ENCODE results near the gene KLHL29.

The KLHL29 gene

GRCh38 chr2:23583467-23583866, 198.5 kb downstream of the KLHL29 start:
- FAIRE-seq: no peak

- FAIRE-seq: no peak
Observed at GRCh38 chr2:23584054-23584745, 199.2 kb downstream of the KLHL29 start.

GRCh38 chr2:23585273-23586170, 200.5 kb downstream of the KLHL29 start:
- no peak for FAIRE-seq

GRCh38 chr2:23586741-23587306, 201.8 kb downstream of the KLHL29 start:
- FAIRE-seq: no peak

- no peak for FAIRE-seq
Observed at GRCh38 chr2:23587341-23587880, 202.4 kb downstream of the KLHL29 start.

- FAIRE-seq: no peak
Observed at GRCh38 chr2:23588106-23588505, 203.1 kb downstream of the KLHL29 start.

- no peak for FAIRE-seq
Observed at GRCh38 chr2:23588508-23589201, 203.7 kb downstream of the KLHL29 start.

- no peak for FAIRE-seq
Observed at GRCh38 chr2:23589220-23589647, 204.3 kb downstream of the KLHL29 start.

- FAIRE-seq: no peak
Observed at GRCh38 chr2:23589739-23590138, 204.8 kb downstream of the KLHL29 start.

GRCh38 chr2:23590241-23590869, 205.4 kb downstream of the KLHL29 start:
- FAIRE-seq: no peak

- no peak for FAIRE-seq
Observed at GRCh38 chr2:23591111-23591510, 206.1 kb downstream of the KLHL29 start.

- FAIRE-seq: no peak
Observed at GRCh38 chr2:23592061-23592685, 207.2 kb downstream of the KLHL29 start.

GRCh38 chr2:23592898-23593751, 208.1 kb downstream of the KLHL29 start:
- no peak for FAIRE-seq

- no peak for FAIRE-seq
Observed at GRCh38 chr2:23593752-23594459, 208.9 kb downstream of the KLHL29 start.

- no peak for FAIRE-seq
Observed at GRCh38 chr2:23594460-23594825, 209.5 kb downstream of the KLHL29 start.

- FAIRE-seq: no peak
Observed at GRCh38 chr2:23595021-23595420, 210.0 kb downstream of the KLHL29 start.

GRCh38 chr2:23595601-23596251, 210.7 kb downstream of the KLHL29 start:
- no peak for FAIRE-seq

- FAIRE-seq: no peak
Observed at GRCh38 chr2:23596316-23596885, 211.4 kb downstream of the KLHL29 start.

GRCh38 chr2:23597687-23598086, 212.7 kb downstream of the KLHL29 start:
- FAIRE-seq: no peak
